22Rv1 (cell line): ENCODE measurements around the gene TOPAZ1.

Experiments
- ZFX ChIP-seq: fragments of 450-650 bp; IDR thresholded peaks from 2 replicates; pipeline ENCODE4 v1.6.1; 2017; ENCODE audit warnings: antibody characterized with exemption, borderline replicate concordance
- TF ChIP-seq, protein P1 (sequence below): fragments of 450-650 bp; IDR thresholded peaks from 2 replicates; pipeline ENCODE4 v1.5.1; 2017; ENCODE audit warnings: mild to moderate bottlenecking

DNA sequence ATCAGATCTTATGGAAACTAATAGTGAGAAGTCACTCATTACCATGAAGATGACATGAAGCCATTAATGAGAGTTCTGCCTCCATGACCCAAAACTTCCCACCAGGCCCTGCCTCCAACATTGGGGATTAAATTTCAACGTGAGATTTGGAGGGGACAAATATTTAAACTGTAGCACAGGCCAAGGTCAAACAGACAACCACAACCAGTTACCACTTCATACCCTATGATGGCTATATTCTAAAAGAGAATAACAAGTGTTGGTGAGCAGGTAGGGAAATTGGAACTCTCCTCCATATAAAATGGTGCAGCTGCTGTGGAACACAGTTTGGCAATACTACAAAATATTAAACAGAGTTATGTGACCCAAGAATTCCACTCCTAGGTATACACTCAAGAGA lies 133.8 kb downstream of the TOPAZ1 start:
- TF ChIP-seq, protein P1, sequence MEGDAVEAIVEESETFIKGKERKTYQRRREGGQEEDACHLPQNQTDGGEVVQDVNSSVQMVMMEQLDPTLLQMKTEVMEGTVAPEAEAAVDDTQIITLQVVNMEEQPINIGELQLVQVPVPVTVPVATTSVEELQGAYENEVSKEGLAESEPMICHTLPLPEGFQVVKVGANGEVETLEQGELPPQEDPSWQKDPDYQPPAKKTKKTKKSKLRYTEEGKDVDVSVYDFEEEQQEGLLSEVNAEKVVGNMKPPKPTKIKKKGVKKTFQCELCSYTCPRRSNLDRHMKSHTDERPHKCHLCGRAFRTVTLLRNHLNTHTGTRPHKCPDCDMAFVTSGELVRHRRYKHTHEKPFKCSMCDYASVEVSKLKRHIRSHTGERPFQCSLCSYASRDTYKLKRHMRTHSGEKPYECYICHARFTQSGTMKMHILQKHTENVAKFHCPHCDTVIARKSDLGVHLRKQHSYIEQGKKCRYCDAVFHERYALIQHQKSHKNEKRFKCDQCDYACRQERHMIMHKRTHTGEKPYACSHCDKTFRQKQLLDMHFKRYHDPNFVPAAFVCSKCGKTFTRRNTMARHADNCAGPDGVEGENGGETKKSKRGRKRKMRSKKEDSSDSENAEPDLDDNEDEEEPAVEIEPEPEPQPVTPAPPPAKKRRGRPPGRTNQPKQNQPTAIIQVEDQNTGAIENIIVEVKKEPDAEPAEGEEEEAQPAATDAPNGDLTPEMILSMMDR: no peak
- no peak for TF ChIP-seq ZFX
